Activated CD8-positive, alpha-beta memory T cell treated with anti-CD3 and anti-CD28 coated beads for 4 hours (primary cell): ENCODE data around the gene ATP5F1E.
"Not testable (repeated sequence)": the region's sequence is repeated elsewhere in the genome, so short reads cannot be mapped to it uniquely, and the experiment has no call there.

Experiments
- DNase-seq, 2 donors: peaks; one replicate each; pipeline ENCODE4 v3.0.0-alpha.2; 2020; ENCODE audit warnings: low read depth in 2 of 2

Gene ATP5F1E

GRCh38 chr20:58988565-58988882 is 43.6 kb downstream of the ATP5F1E start:
- DNase-seq: no peak

- no peak for DNase-seq
These were observed 44.2 kb downstream of the ATP5F1E start for GRCh38 chr20:58987790-58988564.

GRCh38 chr20:58986968-58987517 is 45.1 kb downstream of the ATP5F1E start:
- DNase-seq: no peak

- DNase-seq: no peak
These were observed 45.7 kb downstream of the ATP5F1E start for GRCh38 chr20:58986286-58986967.

- no peak for DNase-seq
These were observed 46.5 kb downstream of the ATP5F1E start for GRCh38 chr20:58985656-58986055.

- DNase-seq: no peak
These were observed 47.4 kb downstream of the ATP5F1E start for GRCh38 chr20:58984691-58985090.

- DNase-seq: not testable (repeated sequence)
These were observed 49.0 kb downstream of the ATP5F1E start for GRCh38 chr20:58983115-58983468.

- DNase-seq: no peak
These were observed 49.6 kb downstream of the ATP5F1E start for GRCh38 chr20:58982406-58983114.

- no peak for DNase-seq
These were observed 50.3 kb downstream of the ATP5F1E start for GRCh38 chr20:58981628-58982364.

- DNase-seq: peak; percentile 67 to 75
These were observed 51.2 kb downstream of the ATP5F1E start, which contains the start of gene NELFCD for GRCh38 chr20:58980711-58981627. NELFCD (plus strand) TSS chr20:58981256; CDS start chr20:58981310, 54 bp downstream.

GRCh38 chr20:58978351-58979190 is 53.6 kb downstream of the ATP5F1E start:
- no peak for DNase-seq

GRCh38 chr20:58976061-58976730 is 55.9 kb downstream of the ATP5F1E start:
- no peak for DNase-seq
